ENCODE data around the gene GPR152.
A peak's percentile ranks its signal among the peaks of the same experiment; 100 is the strongest.

Gene GPR152

DNA sequence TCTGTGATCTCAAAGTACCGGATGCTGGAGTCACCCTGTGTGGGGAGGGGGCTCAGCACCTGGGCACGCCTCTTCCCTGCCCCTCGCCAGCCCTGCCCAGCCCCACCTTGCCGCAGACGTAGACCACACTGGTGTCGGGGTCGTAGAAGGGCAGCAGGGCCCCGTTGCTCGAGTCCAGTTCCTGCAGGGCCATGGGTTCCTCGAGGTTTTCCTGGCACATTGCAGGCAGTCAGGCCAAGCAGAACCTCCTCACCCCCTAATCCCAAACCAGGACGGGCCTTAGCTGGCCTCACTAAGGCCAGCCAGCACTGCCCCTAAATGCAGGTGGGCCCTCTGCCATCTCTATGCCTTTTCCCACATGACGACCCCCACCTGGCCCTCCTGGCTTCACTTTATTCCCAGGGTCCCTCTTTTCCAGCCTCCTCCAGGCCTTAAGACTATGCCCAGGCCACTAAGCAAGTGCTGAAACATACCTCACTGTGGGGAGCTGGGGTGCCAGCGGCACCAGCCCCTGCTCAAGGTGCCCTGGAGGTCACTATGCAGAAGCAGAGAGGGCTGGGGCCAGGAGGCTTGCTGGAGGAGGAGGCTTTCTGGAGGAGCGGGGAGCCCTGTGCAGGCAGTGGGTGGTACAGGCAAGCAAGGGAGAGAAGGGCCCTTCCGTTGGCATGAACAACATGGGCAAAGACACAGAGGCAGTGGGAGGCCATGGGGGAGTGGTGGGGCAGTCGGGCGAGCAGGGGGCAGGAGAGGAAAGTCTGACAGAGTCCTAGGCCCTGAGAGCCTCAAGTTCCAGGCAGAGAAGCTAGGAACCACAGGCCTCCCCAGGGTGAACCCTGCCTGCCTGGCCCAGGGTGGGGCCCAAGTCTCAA is 12.1 kb downstream of the GPR152 start:
- no peak overlapping the region for H3K4me3 ChIP-seq (replicated peaks; ENCODE audit: low read depth, low read length)
- TF ChIP-seq, protein P1, sequence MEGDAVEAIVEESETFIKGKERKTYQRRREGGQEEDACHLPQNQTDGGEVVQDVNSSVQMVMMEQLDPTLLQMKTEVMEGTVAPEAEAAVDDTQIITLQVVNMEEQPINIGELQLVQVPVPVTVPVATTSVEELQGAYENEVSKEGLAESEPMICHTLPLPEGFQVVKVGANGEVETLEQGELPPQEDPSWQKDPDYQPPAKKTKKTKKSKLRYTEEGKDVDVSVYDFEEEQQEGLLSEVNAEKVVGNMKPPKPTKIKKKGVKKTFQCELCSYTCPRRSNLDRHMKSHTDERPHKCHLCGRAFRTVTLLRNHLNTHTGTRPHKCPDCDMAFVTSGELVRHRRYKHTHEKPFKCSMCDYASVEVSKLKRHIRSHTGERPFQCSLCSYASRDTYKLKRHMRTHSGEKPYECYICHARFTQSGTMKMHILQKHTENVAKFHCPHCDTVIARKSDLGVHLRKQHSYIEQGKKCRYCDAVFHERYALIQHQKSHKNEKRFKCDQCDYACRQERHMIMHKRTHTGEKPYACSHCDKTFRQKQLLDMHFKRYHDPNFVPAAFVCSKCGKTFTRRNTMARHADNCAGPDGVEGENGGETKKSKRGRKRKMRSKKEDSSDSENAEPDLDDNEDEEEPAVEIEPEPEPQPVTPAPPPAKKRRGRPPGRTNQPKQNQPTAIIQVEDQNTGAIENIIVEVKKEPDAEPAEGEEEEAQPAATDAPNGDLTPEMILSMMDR (IDR thresholded peaks at IDR 0.05; ENCODE audit: low read length, missing control alignments) = no peak
- DNase-seq (ENCODE audit: low read depth) = no peak

DNA sequence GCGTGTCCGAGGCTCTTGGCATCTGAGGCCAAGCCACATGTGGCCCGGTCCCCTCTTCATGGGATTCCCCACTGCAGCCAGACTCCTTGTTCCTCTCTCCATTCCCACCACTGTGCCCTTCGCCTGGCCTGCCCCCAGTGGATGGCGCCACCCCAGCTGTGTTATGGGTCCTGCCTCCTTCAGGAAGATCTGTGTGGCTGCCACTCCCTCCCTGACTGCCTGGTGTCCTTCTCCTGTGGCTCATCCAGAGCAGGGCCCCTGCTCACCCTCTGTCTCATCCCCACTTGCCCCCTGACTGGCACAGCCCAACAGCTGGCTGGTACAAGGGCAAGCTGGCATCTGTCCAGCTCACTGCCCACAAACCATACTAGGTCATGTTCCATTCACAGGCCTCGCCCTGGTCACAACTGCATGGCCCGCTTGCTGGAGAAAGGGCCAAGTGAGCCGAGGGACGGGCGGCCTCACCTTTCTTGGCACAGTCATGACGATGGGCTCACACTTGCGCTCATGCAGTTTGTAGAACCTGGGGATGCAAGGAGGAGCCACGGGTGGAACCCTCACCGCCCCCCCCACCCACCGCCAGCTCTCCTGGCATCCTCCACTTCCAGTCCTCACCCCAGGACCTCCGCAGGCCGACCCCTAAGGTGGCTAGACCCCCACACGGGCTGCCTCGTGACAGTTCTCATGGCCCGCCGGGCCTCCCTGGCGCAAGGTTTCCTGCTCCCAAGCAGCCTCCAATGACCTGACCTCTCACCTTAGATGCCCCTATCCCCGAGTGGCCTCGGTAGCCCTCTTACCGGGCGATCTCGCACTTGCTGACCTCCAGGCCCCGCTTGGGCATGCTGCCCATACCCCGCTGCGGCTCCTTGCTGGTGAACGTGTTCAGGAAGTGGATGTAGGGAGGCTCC is 13.0 kb downstream of the GPR152 start:
- H3K4me3 ChIP-seq (replicated peaks; ENCODE audit: low read depth, low read length) = no peak overlapping the region
- DNase-seq (ENCODE audit: low read depth) = no peak
- TF ChIP-seq, protein P1 (IDR thresholded peaks at IDR 0.05; ENCODE audit: low read length, missing control alignments) = peak; percentile 13

DNA sequence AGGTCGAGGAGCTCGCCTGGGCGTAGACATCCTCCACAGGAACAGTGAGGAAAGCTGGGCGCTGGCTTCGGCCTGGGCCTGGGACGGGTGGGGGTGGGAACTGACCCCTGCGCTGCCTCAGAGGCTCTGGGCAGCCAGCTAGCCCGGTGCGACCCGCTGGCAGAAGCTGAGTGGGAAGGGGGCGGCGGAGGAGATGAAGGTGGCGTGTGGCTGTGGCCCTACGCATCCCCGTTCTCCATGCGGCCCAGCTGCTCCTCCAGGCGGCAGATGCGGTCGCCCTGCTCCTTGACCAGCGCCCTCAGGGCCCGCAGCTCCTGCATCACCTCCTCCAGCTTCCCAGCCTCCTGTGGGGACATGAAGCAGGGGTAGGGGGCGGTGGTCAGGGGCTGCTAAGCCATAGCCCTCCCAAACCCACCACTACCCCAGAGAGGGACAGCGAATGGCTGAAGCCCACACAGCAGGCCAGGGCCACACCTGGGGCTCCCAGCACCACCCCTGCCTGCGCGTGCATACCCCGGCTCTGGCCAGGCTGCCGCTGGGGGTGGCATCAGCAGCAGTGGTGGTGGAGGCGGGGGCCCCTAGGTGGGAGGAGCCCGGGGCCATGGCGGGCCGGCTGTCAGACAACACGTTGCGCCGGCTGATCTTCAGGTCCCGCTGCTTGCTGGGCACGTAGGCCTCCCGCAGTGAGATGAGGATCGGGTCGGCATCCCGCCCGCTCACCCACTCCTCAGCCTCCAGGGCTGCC is 14.2 kb downstream of the GPR152 start:
- TF ChIP-seq, protein P1 (IDR thresholded peaks at IDR 0.05; ENCODE audit: low read length, missing control alignments) = no peak
- DNase-seq (ENCODE audit: low read depth) = no peak
- H3K4me3 ChIP-seq (replicated peaks; ENCODE audit: low read depth, low read length) = no peak overlapping the region

DNA sequence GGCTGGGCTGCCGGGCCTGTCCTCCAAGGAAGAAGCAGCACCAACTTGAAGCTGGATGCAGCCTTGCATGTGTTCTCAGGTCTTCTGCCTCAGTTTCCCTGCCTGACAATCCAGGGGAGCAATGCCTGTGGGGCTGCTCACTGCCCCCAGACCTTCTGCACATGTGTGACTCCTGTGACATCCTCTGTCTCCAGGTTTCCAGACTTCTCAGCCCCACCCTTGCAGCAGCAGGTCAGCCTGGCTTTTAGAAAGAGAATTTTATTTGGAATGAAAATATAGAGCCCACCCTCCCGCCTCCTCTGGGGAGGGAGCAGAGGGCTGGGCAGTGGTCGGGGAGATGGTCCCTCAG is 14.7 kb downstream of the GPR152 start:
- TF ChIP-seq, protein P1 (IDR thresholded peaks at IDR 0.05; ENCODE audit: low read length, missing control alignments) = no peak
- DNase-seq (ENCODE audit: low read depth) = no peak

DNA sequence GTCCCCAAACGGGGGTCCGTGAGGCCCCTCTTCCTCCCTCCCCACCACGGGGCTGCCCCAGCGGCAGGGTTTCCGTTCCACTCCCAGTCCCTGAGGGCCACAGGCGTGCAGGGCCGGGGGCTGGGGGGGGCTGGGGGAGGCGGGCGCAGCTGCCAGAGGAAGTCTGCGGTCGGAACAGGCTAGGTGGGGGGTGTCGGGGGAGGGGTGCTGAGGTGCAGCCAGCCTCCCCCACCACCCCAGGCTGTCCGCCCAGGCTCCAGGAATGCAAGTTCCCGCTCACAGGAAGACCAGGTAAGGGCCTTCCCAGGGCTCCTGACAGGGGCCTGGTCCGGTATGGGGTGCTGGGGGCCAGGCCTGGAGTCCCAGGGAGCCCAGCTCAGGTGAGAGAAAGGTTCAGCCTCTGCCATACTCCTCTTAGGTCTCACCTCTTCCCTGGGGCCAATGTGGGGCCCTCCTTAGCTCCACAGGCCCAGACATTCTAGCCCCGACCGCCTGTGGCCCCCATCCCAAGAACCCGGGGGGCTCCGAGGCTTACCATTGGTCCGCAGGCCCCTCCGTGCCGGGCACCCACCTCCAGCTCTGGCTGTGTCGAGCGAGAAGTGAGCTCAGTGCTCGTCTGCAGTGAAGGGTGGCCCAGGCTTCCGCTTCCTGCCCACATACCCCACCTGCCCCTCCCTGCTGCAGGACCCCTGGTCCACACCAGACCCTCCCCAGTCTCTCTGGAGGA is 15.3 kb downstream of the GPR152 start, which contains the start of gene PTPRCAP:
Gene PTPRCAP (minus strand): TSS at position 601 of the 727 bp plus-strand sequence. CDS start 63 bp downstream, at position 538.
- no peak within 1 kb of the TSS for H3K4me3 ChIP-seq (replicated peaks; ENCODE audit: low read depth, low read length)
- DNase-seq (ENCODE audit: low read depth) = no peak
- TF ChIP-seq, protein P1 (IDR thresholded peaks at IDR 0.05; ENCODE audit: low read length, missing control alignments) = no peak

More for the DNA sequence above, 14.7 kb downstream of the GPR152 start:
- H3K4me3 ChIP-seq (replicated peaks; ENCODE audit: low read depth, low read length) = no peak overlapping the region

Data from fibroblast of pulmonary artery (primary cell).